Measurements from ENCODE around the gene SLAMF1.

DNA sequence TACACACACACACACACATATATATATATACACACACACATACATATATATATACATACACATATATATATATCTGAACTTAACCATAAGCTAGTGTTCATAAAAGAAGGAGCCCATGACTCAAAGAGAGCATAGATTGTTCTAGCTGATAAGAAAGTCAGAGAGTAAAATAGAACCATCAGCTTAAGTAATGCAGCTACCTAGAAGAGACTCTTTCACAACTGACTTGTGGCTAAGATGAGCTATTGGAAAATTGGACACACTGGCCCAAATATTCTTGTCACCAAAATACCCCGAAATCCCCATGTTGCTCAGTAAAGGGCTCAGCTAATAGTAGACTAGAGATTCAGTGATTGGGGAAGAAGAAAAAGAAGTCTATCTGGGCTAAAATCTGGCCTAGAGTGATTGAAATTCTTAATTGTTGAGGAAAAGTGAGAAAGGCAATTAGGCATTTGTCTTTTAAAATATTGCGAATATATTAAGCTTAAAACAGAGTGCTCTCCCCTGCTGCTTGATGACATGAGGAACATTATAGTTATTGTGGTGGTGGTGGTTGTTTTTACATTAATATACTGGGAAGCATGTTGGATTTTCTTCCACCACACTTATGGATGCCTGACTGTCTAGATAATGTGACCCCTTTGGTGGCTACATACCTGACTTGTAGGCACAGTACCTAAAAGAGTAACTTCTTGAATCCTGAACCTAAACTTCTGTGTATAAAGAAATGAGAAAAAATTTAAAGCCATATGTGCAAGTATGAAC is 6.3 kb downstream of the SLAMF1 start:
- TF ChIP-seq POLR2A (IDR thresholded peaks at IDR 0.05): no peak
- TF ChIP-seq, protein P1, sequence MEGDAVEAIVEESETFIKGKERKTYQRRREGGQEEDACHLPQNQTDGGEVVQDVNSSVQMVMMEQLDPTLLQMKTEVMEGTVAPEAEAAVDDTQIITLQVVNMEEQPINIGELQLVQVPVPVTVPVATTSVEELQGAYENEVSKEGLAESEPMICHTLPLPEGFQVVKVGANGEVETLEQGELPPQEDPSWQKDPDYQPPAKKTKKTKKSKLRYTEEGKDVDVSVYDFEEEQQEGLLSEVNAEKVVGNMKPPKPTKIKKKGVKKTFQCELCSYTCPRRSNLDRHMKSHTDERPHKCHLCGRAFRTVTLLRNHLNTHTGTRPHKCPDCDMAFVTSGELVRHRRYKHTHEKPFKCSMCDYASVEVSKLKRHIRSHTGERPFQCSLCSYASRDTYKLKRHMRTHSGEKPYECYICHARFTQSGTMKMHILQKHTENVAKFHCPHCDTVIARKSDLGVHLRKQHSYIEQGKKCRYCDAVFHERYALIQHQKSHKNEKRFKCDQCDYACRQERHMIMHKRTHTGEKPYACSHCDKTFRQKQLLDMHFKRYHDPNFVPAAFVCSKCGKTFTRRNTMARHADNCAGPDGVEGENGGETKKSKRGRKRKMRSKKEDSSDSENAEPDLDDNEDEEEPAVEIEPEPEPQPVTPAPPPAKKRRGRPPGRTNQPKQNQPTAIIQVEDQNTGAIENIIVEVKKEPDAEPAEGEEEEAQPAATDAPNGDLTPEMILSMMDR (IDR thresholded peaks at IDR 0.05): no peak

All from adrenal gland (tissue), 5 donors.